ENCODE data around the gene GLP2R. TPM values are rescaled to one million over a fixed set of nuclear protein-coding genes. Genes with fewer than 3 reads are reported as not detected.

GLP2R gene
- total and polyA plus RNA-seq, 10 of the 15 experiments (the other 5 are each of a cell fraction or from before 2014, with no cell fraction given) = not detected

DNA sequence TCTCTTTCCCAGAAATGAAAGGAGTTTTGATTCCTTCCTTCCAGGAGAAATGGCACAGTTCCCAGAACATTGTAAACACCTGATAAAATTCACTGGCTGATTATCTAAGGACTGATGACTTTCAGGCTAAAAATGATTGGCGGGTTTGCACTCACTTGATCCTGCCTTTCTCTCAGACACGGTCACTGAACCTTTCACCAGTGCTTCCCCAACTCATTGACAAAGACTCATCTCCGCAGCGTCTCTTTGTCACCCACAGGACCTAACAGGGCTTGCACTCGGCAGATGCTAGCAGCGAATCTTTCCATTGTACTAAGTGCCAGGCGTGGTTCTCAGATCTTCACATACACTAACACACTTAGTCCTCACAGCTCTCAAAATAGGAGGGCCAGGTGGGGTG is 27.0 kb upstream of the GLP2R start:
- H3K9me3 ChIP-seq (replicated peaks; ENCODE audit: control insufficient read depth, insufficient read depth, low read length) = no peaks in the 10 kb centered on the region
- H3K4me3 ChIP-seq = no peak overlapping the region
- ATAC-seq (no peak), DNase-seq (ENCODE audit: low read depth, low spot score) (no peak), FAIRE-seq (no peak)
- H3K9ac ChIP-seq (ENCODE audit: control insufficient read depth, insufficient read depth, low read length) = no peak overlapping the region
- BruUV-seq (replicated peaks) = no TSS peak
- SMC1A ChIA-PET (ENCODE audit: uncharacterized antibody, unreplicated experiment) = no interaction called here
- intact Hi-C loops (cut with micrococcal nuclease; ENCODE audit: unreplicated experiment) (no loop called here), in situ Hi-C loops (cut with MboI) (no loop called here)
- H3K27me3 ChIP-seq (replicated peaks in 1 of 2; ENCODE audit: control insufficient read depth in 2 of 2, insufficient read depth in 2 of 2, low read length in 1 of 2) = no peaks in the 10 kb centered on the region
- H3K36me3 ChIP-seq (ENCODE audit: control insufficient read depth in 2 of 2, insufficient read depth in 2 of 2, low read length in 1 of 2) = no peaks in the 10 kb centered on the region
- H3K79me2 ChIP-seq (ENCODE audit: control insufficient read depth, insufficient read depth, low read length) = no peaks in the 10 kb centered on the region
- H3K4me2 ChIP-seq (ENCODE audit: control insufficient read depth, insufficient read depth) = no peak overlapping the region
- RAD21 ChIA-PET (ENCODE audit: unreplicated experiment) = no interaction called here
- TF ChIP-seq NRF1 (conservative IDR thresholded peaks at IDR 0.05; ENCODE audit: low read depth, low read length) = no peak
- no peak for TF ChIP-seq ETV6 (conservative IDR thresholded peaks at IDR 0.05 in 1 of 2, IDR thresholded peaks at IDR 0.05 in 1 of 2; ENCODE audit: borderline replicate concordance in 1 of 2, low read depth in 1 of 2)
- WGBS (ENCODE audit: insufficient coverage, insufficient replicate concordance, low lambda C conversion rate, missing lambda C conversion rate) = 53% methylated on average over 7 of the region's 7 CpGs
- CTCF ChIA-PET = no interaction called here
- POLR2A ChIA-PET = no interaction called here
- H3K4me1 ChIP-seq (ENCODE audit: control insufficient read depth, insufficient read depth, low read length) = no peaks in the 10 kb centered on the region
- H4K20me1 ChIP-seq (ENCODE audit: control insufficient read depth, insufficient read depth) = no peaks in the 10 kb centered on the region
- no peak overlapping the region for H3K27ac ChIP-seq (ENCODE audit: control insufficient read depth, insufficient read depth)
- no peak overlapping the region for H2AFZ ChIP-seq (ENCODE audit: control insufficient read depth, low read depth, low read length)

DNA sequence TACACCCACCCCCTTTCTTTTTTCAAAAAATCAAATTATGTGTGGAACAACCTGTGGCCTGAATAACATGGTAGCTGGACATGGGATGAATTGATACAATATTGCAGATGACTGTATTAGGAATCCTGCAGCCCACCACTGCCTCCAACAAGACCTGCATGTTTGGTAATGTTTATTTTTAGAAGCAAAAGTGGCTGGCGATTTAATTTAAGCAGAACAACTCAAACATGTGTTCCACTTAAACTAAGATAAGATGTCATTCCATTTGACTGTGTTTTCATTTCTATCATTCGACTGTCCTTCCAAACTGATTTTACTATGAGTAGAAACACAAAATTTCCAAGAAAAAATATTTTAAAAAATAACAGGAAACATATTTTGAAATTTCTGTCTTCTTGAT is 24.2 kb upstream of the GLP2R start:
- ChIA-PET CTCF (no interaction called here), SMC1A (ENCODE audit: uncharacterized antibody, unreplicated experiment) (no interaction called here), RAD21 (ENCODE audit: unreplicated experiment) (no interaction called here), POLR2A (no interaction called here)
- no TSS peak for BruUV-seq (replicated peaks)
- DNase-seq (ENCODE audit: low read depth, low spot score) (no peak), ATAC-seq (no peak), FAIRE-seq (no peak)
- H3K9me3 ChIP-seq (replicated peaks; ENCODE audit: control insufficient read depth, insufficient read depth, low read length) = no peaks in the 10 kb centered on the region
- intact Hi-C loops (cut with micrococcal nuclease; ENCODE audit: unreplicated experiment) = no loop called here
- no peak overlapping the region for H3K9ac ChIP-seq (ENCODE audit: control insufficient read depth, insufficient read depth, low read length)
- no peaks in the 10 kb centered on the region for H3K36me3 ChIP-seq (ENCODE audit: control insufficient read depth in 2 of 2, insufficient read depth in 2 of 2, low read length in 1 of 2)
- H4K20me1 ChIP-seq (ENCODE audit: control insufficient read depth, insufficient read depth) = no peaks in the 10 kb centered on the region
- H3K27me3 ChIP-seq (replicated peaks in 1 of 2; ENCODE audit: control insufficient read depth in 2 of 2, insufficient read depth in 2 of 2, low read length in 1 of 2) = no peaks in the 10 kb centered on the region; a peak in 1 of 4 replicates
- no peak overlapping the region for H3K27ac ChIP-seq (ENCODE audit: control insufficient read depth, insufficient read depth)
- no peaks in the 10 kb centered on the region for H3K4me1 ChIP-seq (ENCODE audit: control insufficient read depth, insufficient read depth, low read length)
- in situ Hi-C loops (cut with MboI) = no loop called here
- H3K4me3 ChIP-seq = no peak overlapping the region
- H3K4me2 ChIP-seq (ENCODE audit: control insufficient read depth, insufficient read depth) = no peak overlapping the region
- H2AFZ ChIP-seq (ENCODE audit: control insufficient read depth, low read depth, low read length) = no peak overlapping the region
- WGBS (ENCODE audit: insufficient coverage, insufficient replicate concordance, low lambda C conversion rate, missing lambda C conversion rate) = 20% methylated on average over 2 of the region's 2 CpGs
- no peaks in the 10 kb centered on the region for H3K79me2 ChIP-seq (ENCODE audit: control insufficient read depth, insufficient read depth, low read length)
- TF ChIP-seq LARP7 (IDR thresholded peaks at IDR 0.05) = no peak
- no peak for TF ChIP-seq SUZ12 (IDR thresholded peaks at IDR 0.05; ENCODE audit: unreplicated experiment)
- TF ChIP-seq DPF2 (IDR thresholded peaks at IDR 0.05) = no peak
- TF ChIP-seq SP1 (IDR thresholded peaks at IDR 0.05; ENCODE audit: low read depth, low read length) = no peak
- no peak for TF ChIP-seq MXI1 (IDR thresholded peaks at IDR 0.05; ENCODE audit: low read depth, low read length)
- TF ChIP-seq CREB1 (IDR thresholded peaks at IDR 0.05; ENCODE audit: low read depth) = no peak
- TF ChIP-seq, protein P1, sequence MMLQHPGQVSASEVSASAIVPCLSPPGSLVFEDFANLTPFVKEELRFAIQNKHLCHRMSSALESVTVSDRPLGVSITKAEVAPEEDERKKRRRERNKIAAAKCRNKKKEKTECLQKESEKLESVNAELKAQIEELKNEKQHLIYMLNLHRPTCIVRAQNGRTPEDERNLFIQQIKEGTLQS (IDR thresholded peaks at IDR 0.05; ENCODE audit: borderline replicate concordance, extremely low read depth, low read depth, low read length) = no peak
- TF ChIP-seq, protein P2, sequence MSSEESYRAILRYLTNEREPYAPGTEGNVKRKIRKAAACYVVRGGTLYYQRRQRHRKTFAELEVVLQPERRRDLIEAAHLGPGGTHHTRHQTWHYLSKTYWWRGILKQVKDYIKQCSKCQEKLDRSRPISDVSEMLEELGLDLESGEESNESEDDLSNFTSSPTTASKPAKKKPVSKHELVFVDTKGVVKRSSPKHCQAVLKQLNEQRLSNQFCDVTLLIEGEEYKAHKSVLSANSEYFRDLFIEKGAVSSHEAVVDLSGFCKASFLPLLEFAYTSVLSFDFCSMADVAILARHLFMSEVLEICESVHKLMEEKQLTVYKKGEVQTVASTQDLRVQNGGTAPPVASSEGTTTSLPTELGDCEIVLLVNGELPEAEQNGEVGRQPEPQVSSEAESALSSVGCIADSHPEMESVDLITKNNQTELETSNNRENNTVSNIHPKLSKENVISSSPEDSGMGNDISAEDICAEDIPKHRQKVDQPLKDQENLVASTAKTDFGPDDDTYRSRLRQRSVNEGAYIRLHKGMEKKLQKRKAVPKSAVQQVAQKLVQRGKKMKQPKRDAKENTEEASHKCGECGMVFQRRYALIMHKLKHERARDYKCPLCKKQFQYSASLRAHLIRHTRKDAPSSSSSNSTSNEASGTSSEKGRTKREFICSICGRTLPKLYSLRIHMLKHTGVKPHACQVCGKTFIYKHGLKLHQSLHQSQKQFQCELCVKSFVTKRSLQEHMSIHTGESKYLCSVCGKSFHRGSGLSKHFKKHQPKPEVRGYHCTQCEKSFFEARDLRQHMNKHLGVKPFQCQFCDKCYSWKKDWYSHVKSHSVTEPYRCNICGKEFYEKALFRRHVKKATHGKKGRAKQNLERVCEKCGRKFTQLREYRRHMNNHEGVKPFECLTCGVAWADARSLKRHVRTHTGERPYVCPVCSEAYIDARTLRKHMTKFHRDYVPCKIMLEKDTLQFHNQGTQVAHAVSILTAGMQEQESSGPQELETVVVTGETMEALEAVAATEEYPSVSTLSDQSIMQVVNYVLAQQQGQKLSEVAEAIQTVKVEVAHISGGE (CRISPR knock-in tag; IDR thresholded peaks at IDR 0.05) = no peak
- no peak for TF ChIP-seq STAT3 (IDR thresholded peaks at IDR 0.05; ENCODE audit: low read depth, low read length)
